ENCODE data around the gene MRPL36.

MRPL36 gene

GRCh38 chr5:1754531-1755220 lies 45.0 kb downstream of the MRPL36 start:
- in situ Hi-C loops (cut with MboI; ENCODE audit: low pct_unique_long_range_greater_than_20kb, low sequenced_read_pairs, unreplicated experiment), result loop anchor here (25.0 kb wide), 1 partner anchor 258 kb away; no protein-coding TSS in a partner anchor
- TF ChIP-seq, protein P1, sequence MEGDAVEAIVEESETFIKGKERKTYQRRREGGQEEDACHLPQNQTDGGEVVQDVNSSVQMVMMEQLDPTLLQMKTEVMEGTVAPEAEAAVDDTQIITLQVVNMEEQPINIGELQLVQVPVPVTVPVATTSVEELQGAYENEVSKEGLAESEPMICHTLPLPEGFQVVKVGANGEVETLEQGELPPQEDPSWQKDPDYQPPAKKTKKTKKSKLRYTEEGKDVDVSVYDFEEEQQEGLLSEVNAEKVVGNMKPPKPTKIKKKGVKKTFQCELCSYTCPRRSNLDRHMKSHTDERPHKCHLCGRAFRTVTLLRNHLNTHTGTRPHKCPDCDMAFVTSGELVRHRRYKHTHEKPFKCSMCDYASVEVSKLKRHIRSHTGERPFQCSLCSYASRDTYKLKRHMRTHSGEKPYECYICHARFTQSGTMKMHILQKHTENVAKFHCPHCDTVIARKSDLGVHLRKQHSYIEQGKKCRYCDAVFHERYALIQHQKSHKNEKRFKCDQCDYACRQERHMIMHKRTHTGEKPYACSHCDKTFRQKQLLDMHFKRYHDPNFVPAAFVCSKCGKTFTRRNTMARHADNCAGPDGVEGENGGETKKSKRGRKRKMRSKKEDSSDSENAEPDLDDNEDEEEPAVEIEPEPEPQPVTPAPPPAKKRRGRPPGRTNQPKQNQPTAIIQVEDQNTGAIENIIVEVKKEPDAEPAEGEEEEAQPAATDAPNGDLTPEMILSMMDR (IDR thresholded peaks at IDR 0.05; ENCODE audit: extremely low read depth, insufficient read depth, missing control alignments), result no peak
- no peak for DNase-seq (ENCODE audit: low spot score)

DNA sequence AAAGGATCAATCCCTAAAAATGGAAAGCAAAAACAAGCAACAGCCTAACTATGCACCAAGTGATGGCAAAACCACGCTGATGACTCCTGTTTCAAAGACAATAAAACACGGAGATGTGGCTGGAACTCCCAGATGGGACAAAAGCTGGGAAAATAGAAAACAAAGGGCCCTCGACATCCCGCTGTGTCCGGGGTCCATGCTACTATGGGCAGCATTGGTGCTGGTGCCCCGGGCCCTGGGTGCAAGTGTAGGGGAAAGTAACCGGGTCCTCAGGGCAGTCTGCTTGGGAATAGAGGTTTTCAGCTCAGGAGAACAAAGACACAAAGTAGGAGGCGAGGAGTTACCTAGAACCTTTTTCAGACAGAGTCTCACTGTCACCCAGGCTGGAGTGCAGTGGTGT lies 46.1 kb downstream of the MRPL36 start:
- TF ChIP-seq, protein P1 (IDR thresholded peaks at IDR 0.05; ENCODE audit: extremely low read depth, insufficient read depth, missing control alignments), result no peak
- in situ Hi-C loops (cut with MboI; ENCODE audit: low pct_unique_long_range_greater_than_20kb, low sequenced_read_pairs, unreplicated experiment), result loop anchor here (25.0 kb wide), 1 partner anchor 259 kb away; no protein-coding TSS in a partner anchor
- DNase-seq (ENCODE audit: low spot score), result no peak

DNA sequence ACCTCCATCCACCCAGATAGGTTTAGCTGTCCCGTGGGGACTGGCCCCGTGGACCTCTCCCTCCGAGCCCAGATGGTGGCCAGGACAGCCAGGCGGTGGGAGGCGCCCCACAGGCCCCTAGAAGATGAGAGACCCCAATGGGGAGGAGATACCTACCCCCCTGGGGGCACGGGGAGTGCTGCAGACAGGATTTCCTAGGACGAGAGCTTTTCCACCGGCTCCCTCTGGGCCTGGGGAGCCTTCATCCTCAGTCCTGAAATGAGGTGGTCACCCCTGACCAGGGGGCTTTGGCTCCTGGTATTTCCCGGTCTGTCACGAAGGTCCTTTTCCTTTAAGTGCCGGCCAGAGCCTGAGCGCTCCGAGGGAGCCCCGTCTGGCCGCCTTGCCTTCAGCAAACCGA lies 46.8 kb downstream of the MRPL36 start:
- in situ Hi-C loops (cut with MboI; ENCODE audit: low pct_unique_long_range_greater_than_20kb, low sequenced_read_pairs, unreplicated experiment), result loop anchor here (25.0 kb wide), 1 partner anchor 259 kb away; no protein-coding TSS in a partner anchor
- DNase-seq (ENCODE audit: low spot score), result no peak
- TF ChIP-seq, protein P1 (IDR thresholded peaks at IDR 0.05; ENCODE audit: extremely low read depth, insufficient read depth, missing control alignments), result no peak

- no peak for DNase-seq (ENCODE audit: low spot score)
- in situ Hi-C loops (cut with MboI; ENCODE audit: low pct_unique_long_range_greater_than_20kb, low sequenced_read_pairs, unreplicated experiment), result loop anchor here (25.0 kb wide), 1 partner anchor 260 kb away; no protein-coding TSS in a partner anchor
- TF ChIP-seq, protein P1 (IDR thresholded peaks at IDR 0.05; ENCODE audit: extremely low read depth, insufficient read depth, missing control alignments), result no peak
Observed at GRCh38 chr5:1751864-1752822, 47.5 kb downstream of the MRPL36 start.

- no peak for DNase-seq (ENCODE audit: low spot score)
- in situ Hi-C loops (cut with MboI; ENCODE audit: low pct_unique_long_range_greater_than_20kb, low sequenced_read_pairs, unreplicated experiment), result loop anchor here (25.0 kb wide), 1 partner anchor 261 kb away; no protein-coding TSS in a partner anchor
- TF ChIP-seq, protein P1 (IDR thresholded peaks at IDR 0.05; ENCODE audit: extremely low read depth, insufficient read depth, missing control alignments), result no peak
Observed at GRCh38 chr5:1751026-1751863, 48.4 kb downstream of the MRPL36 start.

GRCh38 chr5:1750469-1750868 lies 49.2 kb downstream of the MRPL36 start:
- DNase-seq (ENCODE audit: low spot score), result no peak
- in situ Hi-C loops (cut with MboI; ENCODE audit: low pct_unique_long_range_greater_than_20kb, low sequenced_read_pairs, unreplicated experiment), result loop anchor here (25.0 kb wide), 1 partner anchor 262 kb away; no protein-coding TSS in a partner anchor
- TF ChIP-seq, protein P1 (IDR thresholded peaks at IDR 0.05; ENCODE audit: extremely low read depth, insufficient read depth, missing control alignments), result no peak

All from GM13977 (cell line).